Measurements from ENCODE around the gene GLT1D1.

The GLT1D1 gene

DNA sequence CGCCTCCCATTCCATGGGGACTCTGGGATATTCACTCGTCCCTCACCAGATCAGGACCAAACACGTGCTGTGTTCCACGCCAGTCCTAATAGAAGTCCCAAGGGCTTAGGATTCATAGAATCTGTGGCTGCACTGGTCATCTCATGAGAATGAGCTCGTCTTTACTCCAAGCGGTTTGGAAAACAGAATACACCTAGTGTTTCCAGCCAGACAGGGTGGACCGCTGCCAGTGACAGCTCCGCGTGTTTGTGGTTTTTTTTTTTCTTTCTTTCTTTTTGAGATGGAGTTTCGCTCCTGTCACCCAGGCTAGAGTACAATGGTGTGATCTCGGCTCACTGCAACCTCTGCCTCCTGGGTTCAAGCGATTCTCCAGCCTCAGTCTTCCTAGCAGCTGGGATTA, 75.1 kb downstream of the GLT1D1 start:
- peaks cover 25% of the 10 kb centered on the region for H3K36me3 Mint-ChIP-seq (ENCODE audit: low read depth)
- no peaks in the 10 kb centered on the region for H3K27me3 Mint-ChIP-seq
- no peaks in the 10 kb centered on the region for H3K4me1 Mint-ChIP-seq (ENCODE audit: low read depth)
- no peak overlapping the region for H3K27ac Mint-ChIP-seq
- intact Hi-C loops (cut with micrococcal nuclease), result no loop called here
- no peaks in the 10 kb centered on the region for H3K9me3 Mint-ChIP-seq
- no peak overlapping the region for H3K4me3 Mint-ChIP-seq

DNA sequence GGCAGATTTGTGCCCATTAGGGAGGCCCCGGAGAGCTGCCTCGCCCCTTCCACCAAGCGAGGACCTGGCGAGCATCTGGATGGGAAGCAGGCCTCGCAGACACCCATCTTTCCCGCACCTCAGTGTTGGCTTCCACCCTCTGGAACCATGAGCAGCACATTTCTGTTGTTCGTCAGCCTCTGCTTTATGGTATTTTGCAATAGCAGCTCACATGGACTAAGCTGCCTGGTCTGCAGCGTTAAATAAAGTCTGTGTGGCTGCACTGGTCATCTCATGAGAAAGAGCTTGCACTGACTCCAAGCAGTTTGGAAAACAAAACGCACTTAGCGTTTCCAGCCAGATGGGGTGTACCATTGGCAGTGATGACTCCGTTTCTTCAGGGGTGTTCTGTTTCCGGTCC, 75.8 kb downstream of the GLT1D1 start:
- no peaks in the 10 kb centered on the region for H3K9me3 Mint-ChIP-seq

DNA sequence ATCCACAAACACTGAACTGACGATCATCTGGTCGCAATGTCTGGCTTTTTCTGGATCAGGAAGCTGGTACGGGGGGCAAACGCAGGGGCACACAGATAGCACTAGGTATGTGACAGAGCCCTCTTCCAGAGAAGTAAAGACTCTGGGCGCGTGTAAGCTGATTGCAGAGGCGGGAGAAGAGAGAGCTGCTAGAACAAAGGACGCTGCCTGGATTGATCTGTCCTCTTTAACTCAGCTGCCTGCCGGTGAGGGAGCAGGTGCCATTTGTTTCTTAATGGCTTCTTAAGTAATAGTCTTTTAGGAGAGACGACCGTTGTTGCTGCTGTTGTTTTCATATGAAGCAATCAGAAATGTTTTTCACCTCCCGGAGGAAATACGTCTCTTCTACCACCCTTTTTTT, 77.3 kb downstream of the GLT1D1 start:
- intact Hi-C loops (cut with micrococcal nuclease), result no loop called here
- H3K27me3 Mint-ChIP-seq, result no peaks in the 10 kb centered on the region
- peaks cover 25% of the 10 kb centered on the region for H3K36me3 Mint-ChIP-seq (ENCODE audit: low read depth)
- H3K4me1 Mint-ChIP-seq (ENCODE audit: low read depth), result no peaks in the 10 kb centered on the region
- no peaks in the 10 kb centered on the region for H3K9me3 Mint-ChIP-seq
- no peak overlapping the region for H3K4me3 Mint-ChIP-seq
- H3K27ac Mint-ChIP-seq, result no peak overlapping the region

More for the DNA sequence above, 75.8 kb downstream of the GLT1D1 start:
- no peaks in the 10 kb centered on the region for H3K4me1 Mint-ChIP-seq (ENCODE audit: low read depth)
- intact Hi-C loops (cut with micrococcal nuclease), result no loop called here
- H3K27me3 Mint-ChIP-seq, result no peaks in the 10 kb centered on the region
- H3K27ac Mint-ChIP-seq, result no peak overlapping the region
- no peak overlapping the region for H3K4me3 Mint-ChIP-seq
- H3K36me3 Mint-ChIP-seq (ENCODE audit: low read depth), result peaks cover 25% of the 10 kb centered on the region

DNA sequence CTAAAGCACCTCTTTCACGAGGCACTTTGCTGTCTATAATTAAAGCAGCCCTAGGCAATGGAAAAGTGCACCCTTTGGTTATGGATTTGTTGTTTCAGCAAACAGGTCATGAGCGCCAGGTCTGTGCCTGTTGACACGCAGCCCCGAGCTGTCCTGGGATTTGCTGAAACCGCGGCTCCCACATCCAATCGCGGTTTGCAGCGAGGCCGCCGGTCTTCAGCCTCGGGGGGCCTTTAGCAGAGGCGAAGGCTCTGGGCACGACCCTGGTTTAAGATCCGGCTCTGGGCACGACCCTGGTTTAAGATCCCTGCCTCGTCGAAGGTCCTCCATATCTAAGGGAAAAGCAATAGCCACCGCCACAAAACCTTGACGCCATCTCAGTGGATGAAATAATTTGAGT, 79.2 kb downstream of the GLT1D1 start:
- Mint-ChIP-seq H3K4me1 (ENCODE audit: low read depth) (no peaks in the 10 kb centered on the region), H3K36me3 (ENCODE audit: low read depth) (peaks cover 19% of the 10 kb centered on the region), H3K4me3 (no peak overlapping the region), H3K27ac (no peak overlapping the region), H3K27me3 (no peaks in the 10 kb centered on the region), H3K9me3 (no peaks in the 10 kb centered on the region)
- intact Hi-C loops (cut with micrococcal nuclease), result no loop called here

DNA sequence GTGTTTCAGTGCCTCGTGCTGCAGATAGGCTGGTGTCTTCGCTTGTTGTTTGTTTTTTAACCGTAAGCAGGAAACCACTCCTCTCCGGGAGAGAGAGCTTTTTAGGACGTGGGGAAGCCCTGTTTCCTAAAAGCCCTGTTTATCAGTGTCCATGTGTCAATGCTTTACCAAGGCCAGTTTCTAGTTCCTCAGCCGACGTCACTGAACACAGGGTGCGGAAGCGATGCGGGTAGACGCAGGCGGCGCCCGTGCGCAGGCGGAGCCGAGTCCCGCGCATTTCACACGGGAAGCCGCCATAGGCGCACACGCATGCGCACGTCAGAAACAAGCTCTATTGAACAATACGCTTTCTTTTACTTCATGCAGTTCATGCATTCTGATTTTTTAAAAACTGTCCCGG, 79.8 kb downstream of the GLT1D1 start:
- H3K4me1 Mint-ChIP-seq (ENCODE audit: low read depth), result no peaks in the 10 kb centered on the region
- no peak overlapping the region for H3K27ac Mint-ChIP-seq
- H3K27me3 Mint-ChIP-seq, result no peaks in the 10 kb centered on the region
- intact Hi-C loops (cut with micrococcal nuclease), result no loop called here
- peaks cover 18% of the 10 kb centered on the region for H3K36me3 Mint-ChIP-seq (ENCODE audit: low read depth)
- no peak overlapping the region for H3K4me3 Mint-ChIP-seq
- H3K9me3 Mint-ChIP-seq, result no peaks in the 10 kb centered on the region

DNA sequence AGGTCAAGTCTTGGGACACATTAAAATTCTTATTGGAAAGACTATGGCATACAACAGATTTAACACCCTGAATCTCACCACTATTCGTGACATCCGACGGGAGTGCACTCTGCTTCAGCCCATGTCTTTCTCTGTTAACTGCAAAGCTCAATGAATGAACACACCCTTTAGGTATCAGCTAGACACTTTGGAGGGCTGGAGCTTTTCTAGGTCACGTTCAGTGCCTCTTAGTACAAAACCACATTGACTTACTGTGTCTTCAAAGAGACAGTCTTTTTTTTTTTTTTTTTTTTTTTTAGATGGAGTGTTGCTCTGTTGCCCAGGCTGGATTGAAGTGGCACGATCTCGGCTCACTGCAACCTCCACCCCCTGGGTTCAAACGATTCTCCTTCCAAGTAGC, 80.6 kb downstream of the GLT1D1 start:
- Mint-ChIP-seq H3K4me3 (no peak overlapping the region), H3K27ac (no peak overlapping the region), H3K27me3 (no peaks in the 10 kb centered on the region), H3K36me3 (ENCODE audit: low read depth) (peaks cover 18% of the 10 kb centered on the region), H3K4me1 (ENCODE audit: low read depth) (no peaks in the 10 kb centered on the region), H3K9me3 (no peaks in the 10 kb centered on the region)
- intact Hi-C loops (cut with micrococcal nuclease), result no loop called here

DNA sequence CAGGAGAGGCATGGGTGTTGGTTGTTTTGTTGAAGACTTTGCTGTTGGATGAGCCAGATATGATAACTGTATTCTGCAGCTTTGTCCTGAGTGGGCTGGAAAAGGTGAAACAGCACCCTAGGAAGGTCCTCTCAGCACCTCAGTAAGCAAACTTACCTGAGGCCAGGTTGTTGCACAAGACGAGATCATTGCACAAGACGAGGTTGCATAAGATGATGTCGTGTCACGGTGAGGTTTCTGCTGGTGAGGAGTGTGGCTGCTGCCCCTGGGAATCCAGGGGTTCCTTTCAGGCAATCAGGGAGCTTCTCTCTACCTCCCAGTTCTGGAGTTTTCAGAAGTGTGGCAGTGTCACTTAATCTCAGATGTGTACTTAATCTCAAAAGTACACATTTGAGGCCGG, 85.6 kb downstream of the GLT1D1 start:
- Mint-ChIP-seq H3K9me3 (no peaks in the 10 kb centered on the region), H3K36me3 (ENCODE audit: low read depth) (peaks cover 5% of the 10 kb centered on the region), H3K4me3 (no peak overlapping the region), H3K27me3 (no peaks in the 10 kb centered on the region), H3K4me1 (ENCODE audit: low read depth) (peaks cover 5% of the 10 kb centered on the region), H3K27ac (no peak overlapping the region)
- intact Hi-C loops (cut with micrococcal nuclease), result no loop called here

DNA sequence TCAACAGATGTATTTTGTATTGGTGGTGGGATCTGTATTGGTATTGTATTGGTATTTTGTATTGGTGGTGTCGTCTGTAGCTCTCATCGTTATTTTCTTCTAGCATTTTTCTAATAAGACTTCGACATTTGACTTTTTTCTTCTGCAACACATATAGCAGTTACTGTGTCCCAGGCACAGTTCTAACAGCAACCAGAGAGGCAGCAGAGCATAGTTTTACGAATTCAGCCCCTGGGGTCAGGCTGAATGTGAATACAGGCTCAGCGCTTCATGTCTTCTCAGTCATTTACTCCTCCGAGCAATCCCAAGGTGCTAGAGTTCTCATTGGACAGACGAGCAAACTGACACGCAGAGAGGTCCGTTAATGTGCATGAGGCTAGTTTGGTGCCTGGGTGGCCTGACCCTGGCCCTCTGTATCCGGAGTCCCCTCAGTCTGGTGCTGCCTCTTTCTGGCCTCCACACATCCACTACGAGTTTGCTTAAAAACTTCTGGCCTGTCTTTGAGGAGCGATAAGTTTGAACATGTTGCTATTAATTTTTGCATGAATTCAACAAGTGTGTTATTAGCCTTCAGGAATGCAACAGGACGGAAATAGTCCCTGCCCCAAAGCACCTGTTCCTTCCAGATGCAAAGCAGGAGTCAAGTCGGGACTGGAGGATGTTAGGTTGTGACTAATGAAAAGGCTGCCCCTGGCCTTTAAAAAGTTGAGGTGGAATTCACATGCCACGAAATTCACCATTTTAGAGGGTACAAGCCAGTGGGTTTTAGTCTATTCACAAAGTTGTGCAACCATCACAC, 87.0 kb downstream of the GLT1D1 start:
- intact Hi-C loops (cut with micrococcal nuclease), result no loop called here
- peaks cover 10% of the 10 kb centered on the region for H3K36me3 Mint-ChIP-seq (ENCODE audit: low read depth)
- peaks cover 5% of the 10 kb centered on the region for H3K4me1 Mint-ChIP-seq (ENCODE audit: low read depth)
- H3K9me3 Mint-ChIP-seq, result no peaks in the 10 kb centered on the region
- H3K4me3 Mint-ChIP-seq, result no peak overlapping the region
- H3K27me3 Mint-ChIP-seq, result no peaks in the 10 kb centered on the region
- no peak overlapping the region for H3K27ac Mint-ChIP-seq

DNA sequence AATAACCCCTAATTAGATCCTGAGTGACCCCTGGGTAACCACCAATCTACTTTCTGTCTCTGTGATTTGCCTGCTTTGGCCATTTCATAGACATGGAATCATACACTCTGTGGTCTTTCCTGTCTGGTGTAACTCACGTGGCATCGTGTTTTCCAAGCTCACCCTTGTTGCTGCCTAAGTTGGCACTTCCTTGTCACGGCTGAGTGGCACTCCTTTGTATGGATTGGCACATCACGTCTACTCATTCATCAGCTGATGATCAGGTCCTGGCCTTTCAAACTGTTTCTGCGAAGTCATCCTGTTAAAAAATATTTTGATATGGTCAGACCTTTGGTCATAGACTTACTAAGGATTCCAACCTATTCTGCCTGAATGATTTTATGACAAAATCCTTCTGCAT, 87.7 kb downstream of the GLT1D1 start:
- Mint-ChIP-seq H3K9me3 (no peaks in the 10 kb centered on the region), H3K4me3 (no peak overlapping the region)
- intact Hi-C loops (cut with micrococcal nuclease), result no loop called here

DNA sequence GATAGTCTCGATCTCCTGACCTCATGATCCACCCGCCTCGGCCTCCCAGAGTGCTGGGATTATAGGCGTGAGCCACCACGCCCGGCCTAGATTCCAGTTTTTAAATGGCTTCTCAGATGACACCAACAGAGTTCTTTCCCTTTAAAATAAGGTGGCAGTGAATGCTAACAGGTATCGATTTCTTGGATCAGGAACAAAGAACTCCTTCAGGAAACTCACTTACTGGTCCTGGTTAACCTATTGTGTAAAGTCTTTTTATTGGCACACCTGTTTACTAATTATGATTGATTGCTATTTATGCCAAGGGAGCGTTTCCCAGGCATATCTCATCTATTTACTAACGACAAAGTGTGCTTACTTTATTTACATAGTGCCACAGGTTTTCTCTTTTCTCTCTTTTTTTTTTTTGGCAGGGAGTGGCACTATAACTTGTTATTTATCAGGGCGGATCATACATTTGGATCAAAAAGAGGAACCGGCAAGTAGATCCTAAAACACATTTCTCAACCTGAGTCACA, 89.7 kb downstream of the GLT1D1 start:
- Mint-ChIP-seq H3K4me1 (ENCODE audit: low read depth) (peaks cover 5% of the 10 kb centered on the region), H3K27me3 (no peaks in the 10 kb centered on the region), H3K27ac (no peak overlapping the region), H3K36me3 (ENCODE audit: low read depth) (peaks cover 24% of the 10 kb centered on the region), H3K9me3 (no peaks in the 10 kb centered on the region), H3K4me3 (no peak overlapping the region)
- intact Hi-C loops (cut with micrococcal nuclease), result no loop called here

More for the DNA sequence above, 87.7 kb downstream of the GLT1D1 start:
- Mint-ChIP-seq H3K4me1 (ENCODE audit: low read depth) (peaks cover 5% of the 10 kb centered on the region), H3K36me3 (ENCODE audit: low read depth) (peaks cover 13% of the 10 kb centered on the region), H3K27ac (no peak overlapping the region), H3K27me3 (no peaks in the 10 kb centered on the region)

DNA sequence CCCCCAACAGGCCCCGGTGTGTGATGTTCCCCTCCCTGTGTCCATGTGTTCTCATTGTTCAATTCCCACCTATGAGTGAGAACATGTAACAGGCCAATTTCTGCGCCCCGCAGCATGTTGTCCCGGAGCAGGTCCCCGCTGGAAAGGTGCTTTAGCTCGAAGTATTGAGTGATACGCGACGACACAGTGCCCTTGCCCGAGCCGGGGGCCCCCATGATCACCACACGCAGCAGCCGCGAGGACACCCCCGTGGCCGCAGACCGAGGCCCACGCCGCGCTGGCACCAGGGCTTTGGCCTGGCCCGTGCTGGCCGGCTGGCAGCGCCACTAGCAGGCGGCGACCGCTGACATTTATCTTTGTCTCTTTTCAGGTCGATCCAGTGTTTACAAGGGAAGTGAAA, 91.7 kb downstream of the GLT1D1 start:
- Mint-ChIP-seq H3K27me3 (no peaks in the 10 kb centered on the region), H3K9me3 (no peaks in the 10 kb centered on the region), H3K36me3 (ENCODE audit: low read depth) (peaks cover 34% of the 10 kb centered on the region), H3K4me1 (ENCODE audit: low read depth) (peaks cover 5% of the 10 kb centered on the region), H3K4me3 (no peak overlapping the region), H3K27ac (no peak overlapping the region)
- intact Hi-C loops (cut with micrococcal nuclease), result no loop called here

DNA sequence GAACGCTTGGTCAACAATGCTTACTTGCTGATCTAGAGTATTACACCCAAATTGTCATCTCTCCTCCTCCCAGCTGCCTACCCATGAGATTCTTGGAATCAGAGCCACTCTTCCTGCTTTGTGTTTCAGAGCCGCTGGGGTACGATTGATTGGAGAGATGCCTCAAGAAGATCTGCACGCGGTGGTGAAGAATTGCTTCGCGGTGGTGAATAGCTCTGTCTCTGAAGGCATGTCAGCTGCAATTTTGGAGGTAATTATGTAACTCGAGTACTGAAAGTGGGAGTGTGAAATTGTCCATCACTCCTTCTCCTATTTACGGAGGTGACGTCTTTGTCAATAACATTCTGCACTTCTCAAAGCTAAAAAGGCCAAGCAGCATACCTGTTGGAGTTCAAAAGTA, 93.9 kb downstream of the GLT1D1 start:
- H3K9me3 Mint-ChIP-seq, result no peaks in the 10 kb centered on the region
- H3K27ac Mint-ChIP-seq, result no peak overlapping the region
- H3K4me3 Mint-ChIP-seq, result no peak overlapping the region
- H3K36me3 Mint-ChIP-seq (ENCODE audit: low read depth), result peaks cover 49% of the 10 kb centered on the region
- H3K4me1 Mint-ChIP-seq (ENCODE audit: low read depth), result peaks cover 5% of the 10 kb centered on the region
- no peaks in the 10 kb centered on the region for H3K27me3 Mint-ChIP-seq
- intact Hi-C loops (cut with micrococcal nuclease), result no loop called here

DNA sequence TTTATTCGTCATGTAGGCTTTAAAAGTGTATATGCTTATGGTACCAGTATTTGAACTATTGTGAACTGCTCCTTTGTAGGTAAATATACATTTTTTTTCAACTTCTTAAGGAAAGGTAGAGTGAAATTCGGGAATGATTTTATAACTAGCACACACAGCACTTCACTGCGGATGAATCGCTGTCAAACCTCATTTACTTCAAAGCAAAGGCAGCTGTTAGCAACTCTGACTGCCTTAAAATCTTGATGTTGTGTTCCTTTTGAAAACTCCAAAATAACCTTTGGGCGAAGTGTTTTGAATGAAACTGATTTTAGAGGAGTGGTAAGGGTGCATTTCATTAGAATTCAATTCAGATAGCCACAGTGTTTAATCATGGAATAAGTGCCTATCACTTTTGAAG, 95.8 kb downstream of the GLT1D1 start:
- no peak overlapping the region for H3K4me3 Mint-ChIP-seq
- no peaks in the 10 kb centered on the region for H3K9me3 Mint-ChIP-seq
- no peaks in the 10 kb centered on the region for H3K27me3 Mint-ChIP-seq
- no peaks in the 10 kb centered on the region for H3K4me1 Mint-ChIP-seq (ENCODE audit: low read depth)
- intact Hi-C loops (cut with micrococcal nuclease), result no loop called here
- H3K36me3 Mint-ChIP-seq (ENCODE audit: low read depth), result peaks cover 51% of the 10 kb centered on the region
- H3K27ac Mint-ChIP-seq, result no peak overlapping the region

DNA sequence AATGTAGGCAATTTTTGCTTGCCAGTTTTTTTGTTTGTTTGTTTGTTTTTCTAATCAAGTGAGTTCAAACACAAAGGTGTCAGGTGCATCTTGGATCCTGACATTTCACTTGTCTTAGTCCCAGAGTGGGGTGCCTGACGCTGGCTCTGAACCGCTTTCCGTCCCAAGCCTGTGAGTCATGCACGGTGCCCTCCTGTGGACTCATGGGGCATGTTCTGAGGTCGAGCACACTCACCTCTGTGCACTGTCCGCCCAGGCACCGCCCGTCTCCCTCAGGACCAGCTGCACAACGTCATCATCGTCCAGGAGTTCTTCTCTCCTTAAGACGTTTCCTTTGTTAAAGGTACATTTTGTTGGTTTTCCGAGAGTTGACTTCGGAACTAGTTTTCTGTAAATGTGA, 98.2 kb downstream of the GLT1D1 start:
- H3K9me3 Mint-ChIP-seq, result no peaks in the 10 kb centered on the region
- H3K27me3 Mint-ChIP-seq, result no peaks in the 10 kb centered on the region
- intact Hi-C loops (cut with micrococcal nuclease), result no loop called here
- H3K4me3 Mint-ChIP-seq, result no peak overlapping the region
- H3K4me1 Mint-ChIP-seq (ENCODE audit: low read depth), result no peaks in the 10 kb centered on the region
- H3K27ac Mint-ChIP-seq, result no peak overlapping the region
- peaks cover 55% of the 10 kb centered on the region for H3K36me3 Mint-ChIP-seq (ENCODE audit: low read depth)

DNA sequence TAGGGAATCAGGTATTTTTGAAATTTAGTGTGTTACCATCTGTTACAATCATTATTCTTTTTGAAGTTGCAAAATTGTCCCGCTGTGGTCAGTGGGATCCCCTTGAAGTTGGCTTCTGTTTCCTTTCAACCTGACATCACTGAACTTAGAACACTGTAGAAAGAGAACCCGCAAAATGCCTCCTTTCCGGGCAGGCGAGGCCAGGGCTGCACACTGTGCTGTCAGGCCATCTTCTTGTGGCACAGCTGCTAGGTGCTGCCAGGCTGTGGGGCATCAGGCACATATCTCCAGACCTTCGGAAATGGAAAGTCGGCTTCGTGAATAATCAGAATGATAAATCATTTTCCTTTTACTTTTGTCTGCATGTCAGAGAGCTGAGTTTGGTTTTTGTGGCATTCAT, 103.5 kb downstream of the GLT1D1 start:
- Mint-ChIP-seq H3K4me1 (ENCODE audit: low read depth) (no peaks in the 10 kb centered on the region), H3K27me3 (peaks cover 3% of the 10 kb centered on the region), H3K27ac (no peak overlapping the region), H3K4me3 (no peak overlapping the region), H3K36me3 (ENCODE audit: low read depth) (peaks cover 52% of the 10 kb centered on the region), H3K9me3 (no peaks in the 10 kb centered on the region)
- intact Hi-C loops (cut with micrococcal nuclease), result no loop called here

Data from dendritic cell treated with granulocyte-macrophage colony-stimulating factor and Interleukin-4, amounts not matched to agents 40 ng/mL and 50 ng/mL, for 4 days (primary cell).